Endodermal cell (in vitro differentiated cells): ENCODE results near the gene C2orf92. TPM values are rescaled to one million over a fixed set of nuclear protein-coding genes. Genes with fewer than 3 reads are reported as not detected.

ENCODE experiments used
- DNase-seq: peaks from one replicate; pipeline ENCODE4 v3.0.0-alpha.2; 2017
- H3K27ac ChIP-seq: 2 replicates; pipeline ENCODE4 v1.5.1; 2013; ENCODE audit warnings: mild to moderate bottlenecking, low read depth, low read length, moderate library complexity
- H3K27me3 ChIP-seq: 2 replicates; pipeline ENCODE4 v1.6.1; 2013; ENCODE audit warnings: mild to moderate bottlenecking, low read length, moderate library complexity; ENCODE audit not compliant: insufficient read depth, control insufficient read depth, poor library complexity, severe bottlenecking
- H3K36me3 ChIP-seq: 2 replicates; pipeline ENCODE4 v1.7.0; 2013; ENCODE audit warnings: mild to moderate bottlenecking, low read length, moderate library complexity; ENCODE audit not compliant: control insufficient read depth, insufficient read depth
- H3K4me1 ChIP-seq: one replicate; pipeline ENCODE4 v1.7.0; 2013; ENCODE audit warnings: low read length; ENCODE audit not compliant: control insufficient read depth, insufficient read depth
- H3K4me3 ChIP-seq: 2 replicates; pipeline ENCODE4 v1.5.1; 2013; ENCODE audit warnings: mild to moderate bottlenecking, low read length, moderate library complexity
- H3K9ac ChIP-seq: 2 replicates; pipeline ENCODE4 v1.6.1; 2013; ENCODE audit warnings: mild to moderate bottlenecking, low read length, moderate library complexity; ENCODE audit not compliant: poor library complexity, severe bottlenecking; ENCODE audit errors: extremely low read depth
- H3K9me3 ChIP-seq: 2 replicates; pipeline ENCODE4 v1.6.1; 2013; ENCODE audit warnings: mild to moderate bottlenecking, low read length, moderate library complexity; ENCODE audit not compliant: control insufficient read depth
- H3K27ac Mint-ChIP-seq: 2 replicates; pipeline ENCODE4 v1.8.0; 2020; ENCODE audit warnings: mixed read lengths
- H3K27me3 Mint-ChIP-seq: 2 replicates; pipeline ENCODE4 v1.8.0; 2021; ENCODE audit warnings: mild to moderate bottlenecking, mixed read lengths; ENCODE audit not compliant: insufficient read depth
- H3K36me3 Mint-ChIP-seq: 2 replicates; pipeline ENCODE4 v1.8.0; 2020; ENCODE audit warnings: low read depth, mixed read lengths
- H3K4me1 Mint-ChIP-seq: 2 replicates; pipeline ENCODE4 v1.8.0; 2020; ENCODE audit warnings: mixed read lengths
- H3K4me3 Mint-ChIP-seq: 2 replicates; pipeline ENCODE4 v1.8.0; 2020; ENCODE audit warnings: mild to moderate bottlenecking, moderate library complexity, mixed read lengths
- H3K9me3 Mint-ChIP-seq: 2 replicates; pipeline ENCODE4 v1.8.0; 2020; ENCODE audit warnings: mild to moderate bottlenecking, mixed read lengths
- CTCF ChIP-seq: fragments of 200-600 bp; sonication (generic); conservative IDR thresholded peaks from 2 replicates; pipeline ENCODE4 v1.5.0; 2021; ENCODE audit warnings: antibody characterized with exemption, mild to moderate bottlenecking
- WGBS, 2 experiments: methylation state at CpG; one replicate each; pipeline versions ENCODE4 v1.1.5 to v1.1.7; 2013; ENCODE audit warnings: missing lambda C conversion rate in 2 of 2, mixed read lengths in 1 of 2; ENCODE audit not compliant: insufficient coverage in 1 of 2, insufficient read length in 1 of 2; 5-methylcytosine and 5-hydroxymethylcytosine counted together
- total RNA-seq, 2 donors: library from RNA; stranded (reverse); fragmentation: NEBNext Ultra II Directional in 1 of 2; extraction: Animal tissue kit (Norgen Biotek cat#: 25700) in 1 of 2; gene quantifications; 2 replicates in 1 of 2; 3 replicates in 1 of 2; pipeline ENCODE4 v1.2.1, GENCODE V29; 2021

C2orf92 gene
- total RNA-seq, 2 donors from 2014 or later: 12.5 to 17.4 TPM

GRCh38 chr2:97673915-97674283 lies 4.4 kb downstream of the C2orf92 start:
- Histone ChIP-seq H3K27ac (no peak overlapping the region), H3K9ac (no peak overlapping the region), H3K27me3 (no peaks in the 10 kb centered on the region), H3K4me1 (peaks cover 6% of the 10 kb centered on the region), H3K36me3 (no peaks in the 10 kb centered on the region), H3K9me3 (no peaks in the 10 kb centered on the region), H3K4me3 (no peak overlapping the region)
- Mint-ChIP-seq H3K36me3 (peaks cover 14% of the 10 kb centered on the region), H3K4me1 (peaks cover 11% of the 10 kb centered on the region), H3K27me3 (no peaks in the 10 kb centered on the region), H3K27ac (no peak overlapping the region), H3K4me3 (no peak overlapping the region), H3K9me3 (peaks cover 8% of the 10 kb centered on the region)
- TF ChIP-seq CTCF: no peak
- DNase-seq: no peak
- 96 to 97% methylated on average over 4 to 8 of the region's 8 CpGs for WGBS, 2 experiments

GRCh38 chr2:97675430-97676113 lies 6.1 kb downstream of the C2orf92 start:
- H3K4me3 Mint-ChIP-seq: no peak overlapping the region
- Histone ChIP-seq H3K4me3 (no peak overlapping the region), H3K9ac (no peak overlapping the region), H3K9me3 (no peaks in the 10 kb centered on the region), H3K27ac (no peak overlapping the region), H3K4me1 (peaks cover 6% of the 10 kb centered on the region), H3K36me3 (no peaks in the 10 kb centered on the region), H3K27me3 (no peaks in the 10 kb centered on the region)
- peaks cover 14% of the 10 kb centered on the region for H3K36me3 Mint-ChIP-seq
- no peak for TF ChIP-seq CTCF
- WGBS, 2 experiments: 64 to 70% methylated on average over 5 of the region's 5 CpGs
- no peaks in the 10 kb centered on the region for H3K27me3 Mint-ChIP-seq
- peaks cover 11% of the 10 kb centered on the region for H3K4me1 Mint-ChIP-seq
- peaks cover 16% of the 10 kb centered on the region for H3K9me3 Mint-ChIP-seq
- H3K27ac Mint-ChIP-seq: no peak overlapping the region
- no peak for DNase-seq

GRCh38 chr2:97676620-97677019 lies 7.1 kb downstream of the C2orf92 start:
- Histone ChIP-seq H3K9me3 (no peaks in the 10 kb centered on the region), H3K9ac (no peak overlapping the region), H3K4me3 (no peak overlapping the region), H3K36me3 (no peaks in the 10 kb centered on the region), H3K4me1 (peaks cover 6% of the 10 kb centered on the region), H3K27ac (no peak overlapping the region), H3K27me3 (no peaks in the 10 kb centered on the region)
- DNase-seq: no peak
- Mint-ChIP-seq H3K27me3 (no peaks in the 10 kb centered on the region), H3K27ac (no peak overlapping the region), H3K4me3 (no peak overlapping the region), H3K4me1 (peaks cover 11% of the 10 kb centered on the region), H3K9me3 (peaks cover 19% of the 10 kb centered on the region), H3K36me3 (peaks cover 11% of the 10 kb centered on the region)
- WGBS, 2 experiments: 92 to 100% methylated on average over 1 of the region's 1 CpG
- TF ChIP-seq CTCF: no peak
